ENCODE measurements around the gene FADS2. TPM values are rescaled to one million over a fixed set of nuclear protein-coding genes. Genes with fewer than 3 reads are reported as not detected.

Gene FADS2
- total RNA-seq, 1 experiment from 2014 or later = 246 TPM

GRCh38 chr11:61885166-61885778 is 57.2 kb downstream of the FADS2 start:
- no peak for TF ChIP-seq EZH2 (IDR thresholded peaks at IDR 0.05; ENCODE audit: low read length, unreplicated experiment)
- TF ChIP-seq EZH2phosphoT487 (IDR thresholded peaks at IDR 0.05; ENCODE audit: borderline replicate concordance, low read length) = no peak
- no peak for TF ChIP-seq CTCF (conservative IDR thresholded peaks at IDR 0.05; ENCODE audit: low read depth, low read length)
- H3K4me1 ChIP-seq (ENCODE audit: insufficient read depth, low read length) = peaks cover 5% of the 10 kb centered on the region
- no peak overlapping the region for H2AFZ ChIP-seq (ENCODE audit: low read length)
- no peak overlapping the region for H3K27ac ChIP-seq (ENCODE audit: low read length)
- intact Hi-C loops (cut with micrococcal nuclease) = no loop called here
- BruUV-seq (replicated peaks) = no TSS peak
- no peaks in the 10 kb centered on the region for H3F3A ChIP-seq (ENCODE audit: low read length, unreplicated experiment)
- ChIA-PET POLR2A (ENCODE audit: unreplicated experiment) (no interaction called here), CTCF (no interaction called here)
- no peaks in the 10 kb centered on the region for H3K36me3 ChIP-seq (ENCODE audit: low read depth, low read length)
- ATAC-seq (no peak), DNase-seq (no peak)
- no peaks in the 10 kb centered on the region for H3K27me3 ChIP-seq (ENCODE audit: low read length)
- no peak overlapping the region for H3K4me2 ChIP-seq (ENCODE audit: low read length)
- no peak overlapping the region for H3K9ac ChIP-seq (ENCODE audit: low read length)
- peaks cover 6% of the 10 kb centered on the region; the same call in 1 of the 2 replicates for H3K79me2 ChIP-seq (ENCODE audit: low read length)
- no peaks in the 10 kb centered on the region for H3K9me3 ChIP-seq (ENCODE audit: low read length)
- no peaks in the 10 kb centered on the region for H4K20me1 ChIP-seq (ENCODE audit: low read length)
- H3K9me2 ChIP-seq (replicated peaks; ENCODE audit: low read length) = no peaks in the 10 kb centered on the region
- no peak overlapping the region for H3K4me3 ChIP-seq (ENCODE audit: low read length)

- no TSS peak for BruUV-seq (replicated peaks)
- Histone ChIP-seq H4K20me1 (ENCODE audit: low read length) (no peaks in the 10 kb centered on the region), H3K4me2 (ENCODE audit: low read length) (no peak overlapping the region), H3K9me3 (ENCODE audit: low read length) (no peaks in the 10 kb centered on the region), H3K4me1 (ENCODE audit: insufficient read depth, low read length) (peaks cover 12% of the 10 kb centered on the region), H3K36me3 (ENCODE audit: low read depth, low read length) (no peaks in the 10 kb centered on the region), H2AFZ (ENCODE audit: low read length) (no peak overlapping the region), H3K27ac (ENCODE audit: low read length) (no peak overlapping the region), H3F3A (ENCODE audit: low read length, unreplicated experiment) (no peaks in the 10 kb centered on the region), H3K4me3 (ENCODE audit: low read length) (no peak overlapping the region), H3K79me2 (ENCODE audit: low read length) (peaks cover 10% of the 10 kb centered on the region; the same call in 1 of the 2 replicates), H3K9me2 (replicated peaks; ENCODE audit: low read length) (no peaks in the 10 kb centered on the region), H3K27me3 (ENCODE audit: low read length) (no peaks in the 10 kb centered on the region), H3K9ac (ENCODE audit: low read length) (no peak overlapping the region)
- intact Hi-C loops (cut with micrococcal nuclease) = no loop called here
- POLR2A ChIA-PET (ENCODE audit: unreplicated experiment) = no interaction called here
- ATAC-seq (no peak), DNase-seq (no peak)
- CTCF ChIA-PET = no interaction called here
- TF ChIP-seq EZH2 (IDR thresholded peaks at IDR 0.05; ENCODE audit: low read length, unreplicated experiment) (no peak), CTCF (conservative IDR thresholded peaks at IDR 0.05; ENCODE audit: low read depth, low read length) (no peak), EZH2phosphoT487 (IDR thresholded peaks at IDR 0.05; ENCODE audit: borderline replicate concordance, low read length) (no peak)
These were observed 57.9 kb downstream of the FADS2 start for GRCh38 chr11:61885784-61886580.

GRCh38 chr11:61886643-61887042 is 58.5 kb downstream of the FADS2 start:
- no peaks in the 10 kb centered on the region for H3K9me2 ChIP-seq (replicated peaks; ENCODE audit: low read length)
- no peaks in the 10 kb centered on the region for H3K27me3 ChIP-seq (ENCODE audit: low read length)
- no peak overlapping the region for H3K4me3 ChIP-seq (ENCODE audit: low read length)
- BruUV-seq (replicated peaks) = no TSS peak
- peaks cover 12% of the 10 kb centered on the region for H3K4me1 ChIP-seq (ENCODE audit: insufficient read depth, low read length)
- H3K9ac ChIP-seq (ENCODE audit: low read length) = no peak overlapping the region
- no peaks in the 10 kb centered on the region for H3K9me3 ChIP-seq (ENCODE audit: low read length)
- intact Hi-C loops (cut with micrococcal nuclease) = no loop called here
- no peak for ATAC-seq
- no peak for DNase-seq
- H3K27ac ChIP-seq (ENCODE audit: low read length) = no peak overlapping the region
- CTCF ChIA-PET = no interaction called here
- H3F3A ChIP-seq (ENCODE audit: low read length, unreplicated experiment) = no peaks in the 10 kb centered on the region
- H2AFZ ChIP-seq (ENCODE audit: low read length) = no peak overlapping the region
- H3K79me2 ChIP-seq (ENCODE audit: low read length) = peaks cover 10% of the 10 kb centered on the region; the same call in 1 of the 2 replicates
- H4K20me1 ChIP-seq (ENCODE audit: low read length) = no peaks in the 10 kb centered on the region
- POLR2A ChIA-PET (ENCODE audit: unreplicated experiment) = no interaction called here
- no peak overlapping the region for H3K4me2 ChIP-seq (ENCODE audit: low read length)
- H3K36me3 ChIP-seq (ENCODE audit: low read depth, low read length) = no peaks in the 10 kb centered on the region
- TF ChIP-seq EZH2phosphoT487 (IDR thresholded peaks at IDR 0.05; ENCODE audit: borderline replicate concordance, low read length) (no peak), CTCF (conservative IDR thresholded peaks at IDR 0.05; ENCODE audit: low read depth, low read length) (no peak), EZH2 (IDR thresholded peaks at IDR 0.05; ENCODE audit: low read length, unreplicated experiment) (no peak)
